Measurements from ENCODE around the gene TRAP1. TPM values are rescaled to one million over a fixed set of nuclear protein-coding genes. Genes with fewer than 3 reads are reported as not detected.

TRAP1 gene
- total and polyA plus RNA-seq, 8 donors: 39.5 to 460 (median 88.7) TPM

DNA sequence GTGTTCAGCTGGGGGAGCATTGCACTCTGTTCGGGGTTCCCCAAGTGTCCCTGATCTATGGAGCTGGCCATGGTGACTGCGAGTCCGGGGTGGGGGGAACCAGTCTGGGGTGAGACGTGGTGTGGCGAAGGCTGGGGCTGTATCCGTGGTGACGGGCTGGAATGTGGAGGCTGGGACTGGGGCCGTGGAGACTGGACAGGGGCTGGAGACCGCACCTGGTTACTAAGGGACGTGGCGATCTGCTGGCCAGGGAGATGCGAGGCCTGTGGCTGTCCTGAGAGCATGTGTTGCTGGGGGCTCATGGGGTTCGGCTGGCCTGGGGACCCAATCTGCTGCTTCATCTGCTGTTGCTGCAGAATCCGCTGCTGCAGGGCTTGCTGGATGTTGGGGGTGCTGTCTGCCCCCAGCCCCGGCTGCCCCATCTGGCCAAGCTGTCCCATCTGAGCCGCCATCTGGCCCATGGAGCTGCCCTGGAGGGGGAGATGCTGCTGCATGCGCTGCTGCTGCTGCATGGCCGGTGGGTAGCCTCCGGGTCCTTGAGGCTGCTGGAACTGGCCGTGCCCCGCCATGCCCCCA, 10.6 kb upstream of the TRAP1 start:
- DNase-seq: no peak
- H3K27me3 ChIP-seq: no peaks in the 10 kb centered on the region
- TF ChIP-seq EP300 (IDR thresholded peaks at IDR 0.05) (no peak), POLR2AphosphoS5 (IDR thresholded peaks at IDR 0.05) (no peak), POLR2A (IDR thresholded peaks at IDR 0.05) (no peak)
- TF ChIP-seq, protein P1, sequence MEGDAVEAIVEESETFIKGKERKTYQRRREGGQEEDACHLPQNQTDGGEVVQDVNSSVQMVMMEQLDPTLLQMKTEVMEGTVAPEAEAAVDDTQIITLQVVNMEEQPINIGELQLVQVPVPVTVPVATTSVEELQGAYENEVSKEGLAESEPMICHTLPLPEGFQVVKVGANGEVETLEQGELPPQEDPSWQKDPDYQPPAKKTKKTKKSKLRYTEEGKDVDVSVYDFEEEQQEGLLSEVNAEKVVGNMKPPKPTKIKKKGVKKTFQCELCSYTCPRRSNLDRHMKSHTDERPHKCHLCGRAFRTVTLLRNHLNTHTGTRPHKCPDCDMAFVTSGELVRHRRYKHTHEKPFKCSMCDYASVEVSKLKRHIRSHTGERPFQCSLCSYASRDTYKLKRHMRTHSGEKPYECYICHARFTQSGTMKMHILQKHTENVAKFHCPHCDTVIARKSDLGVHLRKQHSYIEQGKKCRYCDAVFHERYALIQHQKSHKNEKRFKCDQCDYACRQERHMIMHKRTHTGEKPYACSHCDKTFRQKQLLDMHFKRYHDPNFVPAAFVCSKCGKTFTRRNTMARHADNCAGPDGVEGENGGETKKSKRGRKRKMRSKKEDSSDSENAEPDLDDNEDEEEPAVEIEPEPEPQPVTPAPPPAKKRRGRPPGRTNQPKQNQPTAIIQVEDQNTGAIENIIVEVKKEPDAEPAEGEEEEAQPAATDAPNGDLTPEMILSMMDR (IDR thresholded peaks at IDR 0.05): no peak
- no peak overlapping the region for H3K4me3 ChIP-seq
- 88 to 93% (median 92%) methylated on average over 14 to 21 of the region's 21 CpGs for WGBS, 5 donors
- no peaks in the 10 kb centered on the region for H3K9me3 ChIP-seq
- intact Hi-C loops (cut with DNase I; ENCODE audit: low total_unique reads): no loop called here
- H3K4me1 ChIP-seq: no peaks in the 10 kb centered on the region
- peaks cover 52 to 76% (median 72%) of the 10 kb centered on the region in 4 donors for H3K36me3 ChIP-seq
- no peak overlapping the region for H3K27ac ChIP-seq

DNA sequence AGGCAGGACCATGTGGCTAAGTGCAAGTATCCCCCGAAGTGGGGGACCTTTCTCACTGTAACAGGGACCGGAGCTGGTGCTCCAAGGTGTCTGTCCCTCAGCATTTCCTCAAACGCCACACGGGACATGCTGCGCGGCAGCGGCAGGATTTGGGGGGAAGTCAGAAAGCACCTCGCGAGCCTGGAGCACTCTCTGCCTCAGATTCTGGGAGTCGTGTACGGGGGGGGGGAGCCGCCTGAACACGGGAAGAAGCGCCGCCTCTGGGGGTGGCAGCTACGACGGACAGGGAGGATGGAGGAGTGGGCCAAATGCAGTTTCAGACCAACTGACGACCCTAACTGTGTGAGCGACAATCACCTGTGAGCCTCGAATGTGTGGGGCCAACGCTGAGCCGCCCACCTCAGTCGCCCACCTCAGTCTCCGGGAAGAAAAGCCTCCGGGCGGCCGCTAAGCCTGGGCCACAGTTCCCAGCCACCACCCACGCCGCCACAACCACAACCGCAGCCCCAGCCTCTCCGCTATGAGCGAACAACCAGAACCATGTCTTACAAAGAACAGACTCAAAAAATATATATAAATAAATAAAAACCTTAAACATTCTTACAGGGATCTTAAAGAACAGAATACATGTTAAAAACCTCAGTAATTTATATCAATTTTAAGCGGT, 8.8 kb upstream of the TRAP1 start:
- 90 to 95% (median 95%) methylated on average over 32 to 33 of the region's 33 CpGs for WGBS, 5 donors
- DNase-seq: no peak
- H3K9me3 ChIP-seq: no peaks in the 10 kb centered on the region
- no peaks in the 10 kb centered on the region for H3K4me1 ChIP-seq
- H3K4me3 ChIP-seq: no peak overlapping the region
- H3K27ac ChIP-seq: no peak overlapping the region
- TF ChIP-seq EP300 (IDR thresholded peaks at IDR 0.05) (no peak), POLR2A (IDR thresholded peaks at IDR 0.05) (no peak), POLR2AphosphoS5 (IDR thresholded peaks at IDR 0.05) (no peak)
- TF ChIP-seq, protein P1 (IDR thresholded peaks at IDR 0.05): no peak
- no peaks in the 10 kb centered on the region for H3K27me3 ChIP-seq
- intact Hi-C loops (cut with DNase I; ENCODE audit: low total_unique reads): no loop called here
- H3K36me3 ChIP-seq: peaks cover 37 to 58% (median 55%) of the 10 kb centered on the region in 4 donors

DNA sequence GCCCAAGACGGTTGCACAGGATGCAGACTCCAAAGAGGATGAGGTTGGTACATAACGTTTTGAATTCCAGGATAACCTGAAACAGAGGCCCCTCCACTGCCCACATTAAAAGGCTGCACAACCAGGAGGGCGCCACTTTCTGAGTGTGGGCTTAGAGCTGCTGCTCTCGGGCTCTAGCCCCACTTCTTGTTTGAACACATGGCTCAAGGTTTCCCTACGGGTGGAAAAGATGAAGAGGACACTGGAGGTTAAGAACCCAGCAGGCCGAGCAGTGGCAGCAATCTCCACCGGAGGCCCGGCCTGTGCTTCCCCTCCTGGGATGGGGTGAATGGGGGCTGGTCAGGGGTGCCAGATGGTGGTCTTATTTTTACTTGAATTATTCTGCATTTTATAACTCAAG, 8.0 kb upstream of the TRAP1 start:
- 75 to 83% (median 81%) methylated on average over 8 of the region's 8 CpGs for WGBS, 5 donors
- no peak for DNase-seq
- H3K27me3 ChIP-seq: no peaks in the 10 kb centered on the region
- H3K36me3 ChIP-seq: peaks cover 28 to 49% (median 46%) of the 10 kb centered on the region in 4 donors
- intact Hi-C loops (cut with DNase I; ENCODE audit: low total_unique reads): no loop called here
- H3K4me3 ChIP-seq: no peak overlapping the region
- H3K27ac ChIP-seq: no peak overlapping the region
- H3K4me1 ChIP-seq: no peaks in the 10 kb centered on the region
- H3K9me3 ChIP-seq: no peaks in the 10 kb centered on the region
- TF ChIP-seq POLR2A (IDR thresholded peaks at IDR 0.05) (no peak), EP300 (IDR thresholded peaks at IDR 0.05) (no peak), POLR2AphosphoS5 (IDR thresholded peaks at IDR 0.05) (no peak)
- TF ChIP-seq, protein P1 (IDR thresholded peaks at IDR 0.05): no peak

DNA sequence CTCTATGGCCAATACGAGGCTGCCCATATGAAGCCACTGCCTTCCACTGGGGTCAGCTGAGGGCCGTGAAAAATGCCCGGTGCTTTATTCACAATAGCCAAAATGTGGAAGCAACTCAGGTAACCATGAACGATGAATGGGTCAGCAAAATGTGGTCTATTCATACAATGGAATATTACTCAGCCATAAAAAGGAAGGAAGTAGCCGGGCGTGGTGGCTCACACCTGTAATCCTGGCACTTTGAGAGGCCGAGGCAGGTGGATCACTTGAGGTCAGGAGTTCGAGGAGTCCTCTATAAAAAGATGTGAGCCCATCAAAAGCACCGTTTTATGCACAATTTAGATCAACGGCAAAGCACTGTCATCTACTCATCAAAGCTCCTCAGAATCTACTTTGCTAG, 5.2 kb upstream of the TRAP1 start:
- DNase-seq: no peak
- WGBS, 5 donors: 85 to 94% (median 90%) methylated on average over 10 of the region's 10 CpGs
- Histone ChIP-seq H3K4me1 (peaks cover 6 to 9% (median 8%) of the 10 kb centered on the region in 4 donors), H3K27me3 (no peaks in the 10 kb centered on the region), H3K9me3 (no peaks in the 10 kb centered on the region), H3K4me3 (no peak overlapping the region), H3K36me3 (peaks cover under 1 to 22% (median 18%) of the 10 kb centered on the region in 4 donors), H3K27ac (no peak overlapping the region)
- TF ChIP-seq POLR2AphosphoS5 (IDR thresholded peaks at IDR 0.05) (no peak), EP300 (IDR thresholded peaks at IDR 0.05) (no peak), POLR2A (IDR thresholded peaks at IDR 0.05) (no peak)
- TF ChIP-seq, protein P1 (IDR thresholded peaks at IDR 0.05): no peak
- intact Hi-C loops (cut with DNase I; ENCODE audit: low total_unique reads): no loop called here

Measured in stomach (tissue), 9 donors.